NCI-H524 treated with DMSO at 0.1 percent for 48 hours (cell line): ENCODE data around the gene SLX4IP.

Source experiments
- DNase-seq: peaks from one replicate; lab custom pipeline; 2025; lab: John Stamatoyannopoulos, UW

Gene SLX4IP

GRCh38 chr20:10429443-10429981 is 5.6 kb upstream of the SLX4IP start:
- DNase-seq = no peak

GRCh38 chr20:10430000-10430466 is 5.1 kb upstream of the SLX4IP start:
- DNase-seq = no peak

DNA sequence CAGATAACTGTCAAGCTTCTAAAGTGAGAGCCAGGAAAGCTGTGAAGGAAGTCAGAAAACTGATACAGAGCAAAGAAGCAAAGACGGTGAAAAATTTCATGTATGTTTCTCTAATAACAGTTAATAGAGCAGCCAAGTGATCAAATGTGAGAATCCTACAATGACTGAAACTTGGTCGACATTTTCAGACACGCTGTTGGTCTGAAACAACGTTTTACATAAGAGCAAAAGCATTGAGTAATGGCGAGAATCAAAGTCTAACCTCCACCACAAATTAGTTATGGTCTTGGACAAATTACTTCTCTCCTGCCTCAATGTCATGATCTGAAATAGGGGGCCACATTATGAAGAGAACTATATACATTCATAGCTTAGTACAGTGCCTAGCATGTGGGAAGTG is 4.4 kb upstream of the SLX4IP start:
- no peak for DNase-seq

DNA sequence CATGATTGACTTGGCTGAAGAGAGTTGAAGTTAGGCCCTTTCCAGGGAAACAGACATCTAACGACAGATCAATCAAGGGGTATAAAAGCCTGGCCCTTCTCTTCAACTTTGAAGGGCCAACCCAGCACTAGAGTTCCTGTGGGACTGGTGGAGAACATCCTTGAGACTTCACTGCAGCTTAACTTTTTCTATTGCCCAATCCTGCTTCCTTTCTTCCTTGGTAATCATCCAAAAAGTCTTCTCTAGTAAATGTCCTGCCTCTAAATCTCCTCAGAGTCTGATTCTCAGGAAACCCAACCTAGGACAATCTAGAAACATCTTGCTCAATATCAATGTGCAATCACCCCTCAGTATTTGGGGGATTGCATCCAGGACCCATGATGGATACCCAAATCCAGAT is 3.0 kb upstream of the SLX4IP start:
- DNase-seq = no peak

DNA sequence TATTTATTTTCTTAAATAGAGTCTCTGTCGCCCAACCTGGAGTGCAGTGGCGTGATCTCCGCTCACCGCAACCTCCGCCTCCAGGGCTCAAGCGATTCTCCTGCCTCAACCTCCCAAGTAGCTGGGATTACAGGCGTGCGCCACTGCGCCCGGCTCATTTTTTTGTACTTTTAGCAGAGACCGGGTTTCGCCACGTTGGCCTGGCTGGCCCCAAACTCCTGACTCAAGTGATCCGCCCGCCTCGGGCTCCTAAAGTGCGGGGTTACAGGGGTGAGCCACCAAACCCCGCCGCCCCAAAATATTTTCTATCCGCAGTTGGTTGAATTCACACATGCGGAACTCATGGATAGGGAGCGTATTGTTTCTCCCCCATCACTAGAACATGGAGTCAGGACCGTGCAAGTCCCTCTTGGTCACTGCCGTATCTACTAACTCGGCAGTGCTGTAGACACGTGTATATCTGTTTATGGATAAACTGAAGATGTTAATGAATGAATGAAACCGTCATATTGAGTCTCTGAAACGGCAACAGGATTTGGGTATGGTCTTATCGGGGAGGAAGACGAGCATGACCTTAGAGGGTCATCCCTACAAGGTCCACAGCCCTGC is 2.0 kb upstream of the SLX4IP start:
- no peak for DNase-seq

DNA sequence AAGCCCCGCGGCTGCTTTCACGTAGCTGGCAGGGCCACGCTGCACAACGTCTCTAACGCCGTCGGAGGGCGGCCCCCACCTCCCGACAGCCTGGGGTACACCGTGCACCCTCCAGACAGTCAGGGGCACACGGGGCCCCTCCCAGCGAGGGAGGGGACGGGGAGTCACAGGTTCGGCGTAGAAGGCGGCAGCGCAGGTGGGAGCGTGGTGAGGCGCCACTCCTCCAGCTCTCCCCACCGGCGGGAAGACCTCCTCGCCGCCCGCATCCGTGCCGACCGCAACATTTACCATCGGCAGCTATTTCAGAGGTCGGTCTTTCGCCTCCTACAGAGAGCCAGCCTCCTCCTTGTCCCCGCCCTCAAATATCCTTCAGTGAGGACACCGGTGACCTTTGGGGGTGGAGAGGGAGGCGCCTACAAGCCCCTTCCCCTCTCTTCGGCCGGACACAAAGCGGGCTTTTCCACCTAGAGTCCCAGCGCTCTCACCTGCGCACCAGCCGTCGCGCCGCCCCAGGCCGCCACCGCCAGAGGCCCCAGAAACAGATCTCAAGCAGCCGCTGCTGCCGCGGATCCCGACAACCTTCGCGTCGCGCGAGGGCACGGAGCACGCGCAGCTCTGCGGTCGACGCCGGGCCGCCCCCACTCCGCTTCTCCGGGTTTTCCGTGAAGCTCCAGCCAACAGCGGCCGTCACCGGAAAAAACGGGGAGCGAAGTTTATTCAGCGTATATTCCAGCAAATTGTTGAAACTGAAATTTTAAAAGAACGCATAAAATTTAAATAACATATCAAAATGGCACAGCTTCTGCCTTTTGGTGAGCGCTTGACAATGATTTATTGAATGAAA is 1.3 kb upstream of the SLX4IP start, which contains the start of gene MKKS:
Gene MKKS (minus strand): TSS at position 600 of the 844 bp plus-strand sequence. CDS start 20,708 bp downstream, outside the sequence.
- peak; percentile 87 for DNase-seq

DNA sequence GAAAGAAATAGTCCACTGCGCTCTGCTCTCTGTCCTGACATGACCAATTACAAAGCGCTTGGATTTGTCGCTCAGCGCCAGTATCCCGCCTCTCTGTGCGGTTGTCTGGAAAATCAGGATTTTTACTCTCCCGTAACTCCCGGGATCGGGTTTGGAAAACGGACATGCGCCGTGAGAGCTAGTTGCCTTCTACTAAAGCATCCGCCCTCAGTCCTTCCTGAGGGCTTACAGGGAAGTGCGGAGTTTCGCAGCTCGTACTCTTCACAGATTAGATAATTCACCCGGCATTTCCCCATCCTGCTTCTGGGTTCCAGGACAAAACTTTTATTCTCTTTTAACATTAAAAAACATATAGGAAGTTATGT is 656 bp upstream of the SLX4IP start:
- peak; percentile 97 for DNase-seq

- no peak for DNase-seq
Observed at GRCh38 chr20:10436053-10436699, 1.1 kb downstream of the SLX4IP start.

DNA sequence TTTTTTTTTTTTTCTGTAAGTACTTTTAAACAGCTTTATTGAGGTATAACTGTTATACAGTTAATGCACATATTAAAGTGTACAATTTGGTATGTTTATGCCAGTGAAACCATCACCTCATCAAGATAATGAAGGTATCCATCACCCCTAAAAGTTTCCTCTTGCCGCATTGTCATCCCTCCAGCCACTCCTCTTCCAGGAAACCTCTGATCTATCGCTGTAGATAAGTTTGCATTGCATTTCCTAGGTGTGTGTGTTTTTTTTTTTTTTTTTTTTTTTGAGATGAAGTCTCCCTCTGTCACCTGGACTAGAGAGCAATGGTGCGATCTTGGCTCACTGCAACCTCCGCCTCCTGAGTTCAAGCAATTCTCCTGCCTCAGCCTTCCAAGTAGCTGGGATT is 3.1 kb downstream of the SLX4IP start:
- DNase-seq = no peak

GRCh38 chr20:10443936-10444335 is 8.8 kb downstream of the SLX4IP start:
- DNase-seq = no peak

DNA sequence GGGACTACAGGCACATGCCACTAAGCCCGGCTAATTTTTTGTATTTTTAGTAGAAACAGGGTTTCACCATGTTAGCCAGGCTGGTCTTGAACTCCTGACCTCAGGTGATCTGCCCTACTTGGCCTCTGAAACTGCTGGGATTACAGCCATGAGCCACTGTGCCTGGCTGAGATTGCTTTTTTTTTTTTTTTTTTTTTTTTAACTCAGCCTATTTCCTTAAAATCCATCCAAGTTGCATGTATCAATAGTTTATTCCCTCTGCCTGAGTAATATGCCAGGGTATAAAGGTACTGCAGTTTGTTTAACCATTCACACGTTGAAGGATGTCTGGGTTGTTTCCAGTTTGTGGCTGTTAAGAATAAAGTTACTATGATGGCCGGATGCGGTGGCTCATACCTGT is 10.7 kb downstream of the SLX4IP start:
- DNase-seq = no peak

DNA sequence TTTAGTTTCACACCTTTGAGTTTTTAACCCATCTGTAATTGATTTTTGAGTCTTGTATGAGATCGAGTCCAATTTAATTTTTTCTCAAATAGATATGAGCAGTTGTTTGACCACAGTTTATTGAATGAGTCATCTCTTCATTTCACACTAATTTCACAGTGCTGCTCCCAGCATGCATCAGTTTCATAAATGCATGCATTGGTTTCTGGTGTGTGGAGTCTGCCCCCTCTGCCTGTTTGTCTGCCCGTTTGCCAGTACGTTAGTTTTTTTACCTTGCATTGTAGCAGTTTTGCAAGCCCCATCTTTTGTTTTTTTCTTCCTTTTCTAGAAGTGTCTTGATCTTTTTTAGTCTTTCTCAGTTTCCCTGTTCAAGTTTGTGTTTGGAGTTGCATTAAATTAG is 11.9 kb downstream of the SLX4IP start:
- no peak for DNase-seq

GRCh38 chr20:10448270-10449156 is 13.4 kb downstream of the SLX4IP start:
- peak; percentile 93 for DNase-seq

DNA sequence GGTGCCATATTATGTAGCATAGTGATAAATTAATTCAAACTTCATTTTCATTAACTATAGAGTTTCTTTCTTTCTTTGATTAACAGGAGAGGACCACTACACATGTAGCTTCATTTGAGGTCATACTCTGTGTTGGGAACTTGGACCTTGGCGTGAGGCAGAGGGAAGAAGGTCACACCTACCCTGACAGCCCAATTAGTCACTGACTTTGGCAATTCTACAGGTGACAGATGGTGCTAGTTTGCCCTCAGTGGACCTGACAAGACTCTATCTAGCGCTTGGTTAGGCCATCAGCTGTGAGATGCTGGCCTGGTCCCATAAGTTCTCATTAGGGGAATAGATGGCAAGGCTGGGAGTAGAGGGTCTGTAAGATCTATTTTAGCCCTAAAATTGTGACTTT is 14.2 kb downstream of the SLX4IP start:
- DNase-seq = peak; percentile 10

GRCh38 chr20:10453241-10453640 is 18.1 kb downstream of the SLX4IP start:
- DNase-seq = no peak

DNA sequence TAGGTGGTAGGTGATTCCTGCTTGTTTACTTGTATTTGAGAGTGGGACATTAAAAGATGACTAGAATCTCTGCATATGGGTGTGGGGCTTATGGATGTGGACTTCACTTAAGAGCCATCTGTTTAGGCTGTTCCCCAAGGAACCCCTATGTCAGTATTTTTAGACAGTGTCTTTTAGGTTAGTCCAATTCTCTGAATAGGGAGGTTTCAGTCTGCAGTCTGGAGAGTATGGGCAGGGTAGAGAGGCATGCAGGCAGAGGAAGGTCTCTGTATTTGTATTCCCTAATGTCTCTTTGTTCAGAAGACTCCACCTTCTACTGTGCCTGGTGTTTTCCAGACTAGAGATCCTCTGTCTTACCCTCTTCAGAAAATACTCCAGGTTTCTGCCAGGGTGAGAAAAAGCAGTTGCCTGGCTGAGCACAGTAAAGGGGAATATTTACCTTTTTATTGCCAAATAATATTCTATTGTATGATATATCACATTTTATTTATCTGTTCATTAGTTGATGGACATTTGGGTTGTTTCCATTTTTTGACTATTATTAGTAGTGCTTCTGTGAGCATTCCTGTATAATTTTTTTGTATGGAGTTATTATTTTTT is 19.1 kb downstream of the SLX4IP start:
- DNase-seq = peak; percentile 80

DNA sequence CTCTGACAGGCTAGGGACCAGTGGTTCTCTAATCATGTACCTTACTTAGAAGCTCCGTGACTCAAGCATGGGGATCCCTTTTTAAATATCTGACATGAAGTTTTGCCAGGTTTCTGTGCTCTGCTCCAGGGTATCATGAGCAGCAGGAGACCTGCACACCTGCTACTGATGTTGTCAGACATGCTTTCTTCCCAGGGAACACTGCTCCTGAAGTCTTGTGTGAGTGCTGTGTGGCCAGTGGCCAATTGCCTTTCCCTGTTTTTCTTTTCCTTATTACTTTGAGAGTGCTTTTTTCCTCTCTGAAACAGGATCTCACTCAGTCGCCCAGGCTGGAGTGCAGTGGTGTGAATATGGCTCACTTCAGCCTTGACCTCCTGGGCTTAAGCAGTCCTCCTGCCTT is 26.4 kb downstream of the SLX4IP start:
- DNase-seq = no peak

DNA sequence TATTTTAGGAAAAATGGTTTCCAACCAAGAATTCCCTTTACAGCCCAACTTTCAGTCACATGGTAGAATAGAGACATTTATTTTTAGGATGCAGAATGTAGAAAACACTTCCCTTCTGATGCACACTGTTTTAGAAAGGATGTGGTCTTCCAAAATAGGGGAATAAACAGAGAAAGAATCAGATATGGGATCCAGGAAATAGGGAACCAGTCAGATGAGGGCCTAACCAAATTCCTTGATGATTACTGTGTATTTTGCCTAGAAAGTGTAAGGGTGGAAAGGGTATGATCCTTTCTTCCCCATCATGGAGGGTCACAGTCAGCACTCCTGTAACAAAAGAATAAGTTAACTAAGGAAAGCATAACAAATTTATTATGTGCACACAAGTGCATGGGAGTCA is 27.4 kb downstream of the SLX4IP start:
- DNase-seq = no peak

- no peak for DNase-seq
Observed at GRCh38 chr20:10463622-10464021, 28.5 kb downstream of the SLX4IP start.

DNA sequence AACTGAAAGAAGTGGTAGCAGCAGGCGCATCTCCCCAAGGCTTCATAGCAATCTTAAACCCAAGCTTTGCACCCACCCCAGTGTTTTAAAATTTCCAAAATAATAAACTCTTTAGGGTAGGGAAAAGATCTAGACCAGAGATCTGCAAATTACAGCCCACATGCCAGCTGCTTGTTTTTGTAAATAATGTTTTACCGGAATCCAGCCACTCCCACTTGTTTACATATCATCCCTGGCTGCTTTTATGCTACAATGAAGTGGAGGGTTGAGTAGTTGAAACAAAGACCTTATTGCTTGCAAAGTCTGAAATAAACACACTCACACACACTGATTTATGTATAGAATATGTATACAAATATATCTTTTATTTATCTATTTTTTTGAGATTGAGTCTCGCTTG is 30.0 kb downstream of the SLX4IP start:
- no peak for DNase-seq

DNA sequence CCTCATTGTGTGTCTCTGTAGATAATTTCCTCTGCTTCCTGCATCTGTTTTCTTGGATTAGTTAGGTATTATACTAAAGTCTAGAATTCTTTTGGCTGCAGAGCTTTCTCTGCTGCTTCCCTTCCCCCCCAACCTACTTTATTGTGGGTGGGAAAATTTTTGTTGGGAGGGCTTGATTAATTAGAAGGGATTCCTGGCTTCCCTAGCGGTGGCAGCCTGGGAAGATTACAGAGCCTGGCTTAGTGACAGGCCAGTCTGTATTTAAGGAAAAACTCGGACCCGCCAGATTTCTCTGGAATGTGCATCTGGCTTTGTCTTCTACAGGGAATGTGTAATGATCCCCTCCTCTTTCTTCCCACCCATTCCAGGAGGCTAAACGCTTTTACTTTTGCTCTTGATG is 31.2 kb downstream of the SLX4IP start:
- DNase-seq = no peak
